ENCODE measurements around the gene C4orf46. TPM values are rescaled to one million over a fixed set of nuclear protein-coding genes. Genes with fewer than 3 reads are reported as not detected.

The C4orf46 gene
- total and polyA plus RNA-seq, 2 donors (not counting 3 experiments of a cell fraction or from before 2014, with no cell fraction given): 9.4 to 19.6 TPM

- CTCF ChIA-PET: interaction anchor here (1.1 kb wide), 1 partner anchor 28 kb away, joined by 3 read pairs; no protein-coding TSS in a partner anchor
- Histone ChIP-seq H3K79me2 (ENCODE audit: control insufficient read depth, insufficient read depth, low read length) (peaks cover 27% of the 10 kb centered on the region), H3K4me1 (ENCODE audit: control insufficient read depth, extremely low read depth, insufficient read depth, low read length) (peaks cover 7% of the 10 kb centered on the region), H2AFZ (ENCODE audit: low read depth, low read length) (no peak overlapping the region), H3K27me3 (ENCODE audit: control insufficient read depth in 2 of 2, insufficient read depth in 2 of 2, low read length in 2 of 2) (no peaks in the 10 kb centered on the region), H3K9me3 (replicated peaks; ENCODE audit: control insufficient read depth, insufficient read depth, low read length) (no peaks in the 10 kb centered on the region), H3K36me3 (ENCODE audit: control insufficient read depth in 2 of 2, extremely low read depth in 1 of 2, insufficient read depth in 2 of 2, low read length in 2 of 2) (peaks cover 0 to 3% of the 10 kb centered on the region in 2 experiments), H3K27ac (ENCODE audit: insufficient read depth, low read depth, low read length) (no peak overlapping the region), H3K4me3 (replicated peaks in 1 of 3; ENCODE audit: insufficient read depth in 1 of 3, low read depth in 1 of 3, low read length in 3 of 3) (no peak overlapping the region), H3K9ac (replicated peaks; ENCODE audit: extremely low read depth, insufficient read depth, low read length) (no peak overlapping the region), H4K20me1 (replicated peaks; ENCODE audit: control insufficient read depth, extremely low read depth, insufficient read depth, low read length) (peaks cover 2% of the 10 kb centered on the region), H3K4me2 (ENCODE audit: insufficient read depth, low read length) (no peak overlapping the region), H3K9me1 (replicated peaks; ENCODE audit: control insufficient read depth, extremely low read depth, insufficient read depth, low read length) (no peaks in the 10 kb centered on the region)
- no TSS peak for BruUV-seq (replicated peaks)
- dilution Hi-C loops (cut with MboI; ENCODE audit: extremely low pct_ligation_motif_present, low sequenced_read_pairs): no loop called here
- FAIRE-seq (no peak), DNase-seq (ENCODE audit: low read depth, low spot score) (no peak)
- intact Hi-C loops (cut with micrococcal nuclease): no loop called here
- POLR2A ChIA-PET: interaction anchor here (0.6 kb wide), 1 partner anchor 21 kb away, joined by 3 read pairs; no protein-coding TSS in a partner anchor
- TF ChIP-seq FOS (IDR thresholded peaks at IDR 0.05; ENCODE audit: borderline replicate concordance, insufficient read depth, low read length) (no peak), EZH2 (IDR thresholded peaks at IDR 0.05; ENCODE audit: borderline replicate concordance, low read depth, low read length, severe bottlenecking) (no peak), MYC (IDR thresholded peaks at IDR 0.05; ENCODE audit: low read depth, low read length) (no peak), JUN (IDR thresholded peaks at IDR 0.05; ENCODE audit: borderline replicate concordance, insufficient read depth, insufficient read length, low read depth) (no peak), POLR2AphosphoS5 (IDR thresholded peaks at IDR 0.05; ENCODE audit: insufficient read depth, low read depth, low read length) (no peak), POLR2A (IDR thresholded peaks at IDR 0.05; ENCODE audit: low read depth, low read length) (no peak), CTCF (IDR thresholded peaks at IDR 0.05; ENCODE audit: extremely low read depth in 1 of 2, insufficient read depth in 1 of 2, low read depth in 1 of 2, low read length in 2 of 2) (no peak), GATA2 (IDR thresholded peaks at IDR 0.05; ENCODE audit: insufficient read depth, insufficient read length, low read depth, low read length) (no peak)
- TF ChIP-seq, protein P1, sequence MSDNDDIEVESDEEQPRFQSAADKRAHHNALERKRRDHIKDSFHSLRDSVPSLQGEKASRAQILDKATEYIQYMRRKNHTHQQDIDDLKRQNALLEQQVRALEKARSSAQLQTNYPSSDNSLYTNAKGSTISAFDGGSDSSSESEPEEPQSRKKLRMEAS (IDR thresholded peaks at IDR 0.05; ENCODE audit: insufficient read depth, insufficient read length): no peak
These were observed 4.8 kb downstream of the C4orf46 start for GRCh38 chr4:158666892-158667291.
